Dermis microvascular lymphatic vessel endothelial cell (primary cell): Measurements from ENCODE around the gene FSTL4. TPM values are rescaled to one million over a fixed set of nuclear protein-coding genes. Genes with fewer than 3 reads are reported as not detected.

Experiments used
- DNase-seq, 2 donors: peaks; one replicate each; pipeline versions ENCODE4 v3.0.0 to v3.0.0-alpha.2; 2010; ENCODE audit warnings: low read depth in 2 of 2
- total RNA-seq: library from RNA; depleted of rRNA; stranded (reverse); fragments of >200 nt; gene quantifications from 2 replicates; pipeline ENCODE4 v1.2.1, GENCODE V29; 2014

The FSTL4 gene
- total RNA-seq, 1 donor from 2014 or later, result under 0.01 TPM

DNA sequence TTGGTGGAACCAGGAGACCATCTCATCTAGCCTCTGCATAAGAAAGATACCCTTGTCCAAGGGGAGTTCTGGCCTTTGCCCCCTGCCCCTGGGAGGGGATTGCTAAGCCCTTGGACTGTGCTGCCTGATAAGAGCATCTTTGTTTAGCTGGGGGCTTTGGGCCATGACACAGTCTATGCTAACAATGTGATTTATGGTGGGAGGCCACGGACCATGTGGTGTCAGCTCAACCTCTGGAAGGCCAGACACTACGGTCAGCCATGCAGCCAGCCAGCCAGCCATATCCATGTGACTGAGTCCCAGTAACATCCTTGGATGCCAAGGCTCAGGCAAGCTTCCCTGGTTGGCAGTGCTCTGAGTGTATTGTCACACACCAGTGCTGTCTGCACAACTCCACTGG, 244.4 kb downstream of the FSTL4 start:
- no peak for DNase-seq

DNA sequence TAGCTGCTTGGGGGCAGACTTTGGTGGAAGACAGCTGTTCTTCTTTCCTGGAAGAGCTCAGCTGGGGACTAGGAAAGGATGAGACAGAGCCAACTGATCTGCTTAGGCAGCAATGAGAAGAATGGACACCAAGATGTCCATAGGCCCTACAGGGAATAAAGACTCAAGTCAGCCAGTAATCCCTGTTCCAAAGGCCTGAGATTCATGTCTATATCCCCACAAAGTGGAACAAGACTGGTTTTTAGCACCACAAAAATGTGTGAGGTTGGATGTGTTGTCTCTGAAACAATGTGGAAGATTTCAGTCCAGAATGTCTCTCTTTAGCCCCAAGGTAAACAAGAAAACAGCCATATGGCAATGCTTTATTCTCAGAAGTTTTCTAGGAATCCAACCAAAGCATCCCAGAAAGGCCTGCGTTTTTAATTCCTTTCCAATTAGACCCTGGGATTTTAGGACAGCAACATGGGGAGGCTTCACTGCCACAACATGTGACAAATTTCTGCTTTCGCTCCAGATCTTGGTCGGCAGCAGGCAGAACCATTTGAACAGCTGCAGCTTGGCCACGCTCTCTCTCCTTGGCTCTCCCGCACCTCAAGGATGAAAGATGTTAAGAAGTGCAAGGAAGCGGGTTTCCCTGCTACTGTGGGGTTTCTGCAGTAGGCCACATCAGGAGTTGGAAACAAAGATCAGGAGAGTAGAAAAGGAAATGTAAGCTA, 245.1 kb downstream of the FSTL4 start:
- DNase-seq, result no peak

DNA sequence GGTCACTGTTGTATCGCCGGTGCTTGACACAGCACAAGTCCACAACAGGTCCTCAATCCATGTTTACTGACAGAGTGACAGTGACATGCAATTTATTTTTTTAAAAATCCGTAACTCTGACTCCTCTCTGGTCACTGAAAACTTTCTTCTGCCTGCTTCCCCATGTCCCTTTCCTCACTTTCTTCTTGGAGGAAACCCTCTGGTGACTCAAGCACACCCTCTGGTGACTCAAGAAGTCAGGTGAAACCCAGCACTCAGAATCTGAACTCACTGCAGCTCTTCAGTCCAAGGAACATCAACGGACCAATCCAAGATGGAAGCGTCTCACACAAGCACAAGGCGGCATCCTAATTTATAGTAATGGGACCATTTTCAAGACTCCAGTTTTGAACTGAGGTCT, 245.9 kb downstream of the FSTL4 start:
- no peak for DNase-seq

DNA sequence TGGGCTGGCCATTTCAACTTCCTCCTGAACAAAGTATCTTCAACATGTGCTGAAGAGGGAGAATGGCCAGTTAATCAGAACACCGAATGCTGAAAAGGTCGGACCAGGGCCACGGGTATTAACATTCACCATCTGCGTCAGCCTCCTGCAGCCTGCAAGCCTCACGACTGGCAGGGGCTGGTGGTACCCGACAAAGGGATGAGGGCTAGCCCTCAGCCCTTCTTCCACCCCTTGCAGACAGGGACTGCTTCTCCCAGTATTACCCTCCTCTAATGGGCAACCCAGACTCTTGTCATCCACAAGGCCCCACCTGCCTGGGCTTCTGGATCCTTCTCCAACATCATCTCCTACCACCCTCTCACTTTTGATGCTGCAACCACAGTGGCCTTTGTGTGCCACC, 246.6 kb downstream of the FSTL4 start:
- no peak for DNase-seq

DNA sequence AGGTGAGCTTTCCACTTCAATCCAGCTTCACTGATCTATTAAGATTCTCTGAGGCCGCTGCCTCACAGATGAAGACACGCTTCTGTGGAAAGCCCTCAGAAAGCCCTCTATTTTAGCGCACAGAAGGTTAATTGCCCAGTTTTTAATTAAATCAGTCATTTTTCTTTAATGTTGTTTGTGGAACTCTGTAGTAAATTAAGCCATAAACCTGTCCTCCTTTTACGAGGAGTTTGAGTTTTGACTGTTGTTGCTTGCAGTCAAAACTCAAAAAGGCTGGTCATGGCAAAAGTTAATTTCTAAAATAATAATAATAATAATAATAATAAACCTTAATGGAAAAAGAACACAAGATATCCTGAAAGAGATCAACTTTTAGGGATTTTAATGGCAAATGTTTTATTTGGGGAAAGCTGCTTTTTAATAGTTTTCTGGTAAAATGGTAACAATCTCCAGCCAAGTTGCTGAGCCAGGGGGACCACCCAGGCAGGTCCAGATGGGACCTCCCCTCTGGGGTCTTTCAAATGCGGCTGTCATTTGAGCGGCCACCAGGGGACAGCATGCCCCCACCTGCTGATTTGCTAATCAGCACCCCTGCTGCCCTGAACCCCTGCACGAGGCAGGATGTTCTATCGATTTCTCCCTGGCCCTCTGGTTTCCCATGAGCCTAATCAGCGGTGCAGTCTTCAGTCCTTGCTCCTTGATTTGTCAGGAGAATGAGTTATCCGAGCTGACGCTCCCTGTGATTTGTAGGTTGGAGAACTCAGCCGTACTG, 247.2 kb downstream of the FSTL4 start:
- no peak for DNase-seq

DNA sequence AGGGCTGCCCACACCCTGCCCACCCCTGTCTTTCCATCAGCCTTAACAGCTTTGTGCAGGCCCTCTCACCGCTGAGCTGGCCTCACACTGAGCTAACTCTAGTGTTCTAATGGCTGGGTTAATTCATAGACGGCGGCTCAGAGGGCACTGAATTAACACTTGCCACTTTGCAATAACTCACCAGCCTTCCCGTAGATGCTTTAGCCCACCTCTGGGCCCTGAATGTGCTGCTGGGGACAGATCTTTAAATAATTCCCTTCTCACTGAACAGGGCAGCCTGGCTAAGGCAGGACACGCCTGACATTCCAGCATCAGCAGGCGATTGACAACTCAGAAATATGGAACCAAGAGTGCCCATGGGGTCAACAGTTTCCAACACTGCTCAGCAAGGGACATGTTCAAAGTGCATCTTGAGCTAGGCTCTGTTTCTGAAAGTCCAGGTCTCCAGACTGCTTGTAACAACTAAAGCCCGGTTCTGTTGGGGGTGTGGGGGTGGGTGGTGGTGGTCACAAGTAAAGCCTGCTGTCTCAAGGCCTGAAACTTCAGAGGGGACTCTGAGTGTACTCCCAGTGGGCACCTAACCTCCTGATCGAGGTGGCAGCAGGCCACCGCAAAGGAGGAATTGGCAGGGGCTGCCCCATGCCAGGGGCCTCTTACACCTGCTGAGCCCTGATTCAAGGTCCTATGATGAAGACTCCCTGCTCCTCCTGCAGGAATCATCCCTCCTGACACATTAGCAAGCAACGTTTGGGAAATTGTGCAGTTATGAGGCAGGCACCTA, 248.3 kb downstream of the FSTL4 start:
- no peak for DNase-seq

DNA sequence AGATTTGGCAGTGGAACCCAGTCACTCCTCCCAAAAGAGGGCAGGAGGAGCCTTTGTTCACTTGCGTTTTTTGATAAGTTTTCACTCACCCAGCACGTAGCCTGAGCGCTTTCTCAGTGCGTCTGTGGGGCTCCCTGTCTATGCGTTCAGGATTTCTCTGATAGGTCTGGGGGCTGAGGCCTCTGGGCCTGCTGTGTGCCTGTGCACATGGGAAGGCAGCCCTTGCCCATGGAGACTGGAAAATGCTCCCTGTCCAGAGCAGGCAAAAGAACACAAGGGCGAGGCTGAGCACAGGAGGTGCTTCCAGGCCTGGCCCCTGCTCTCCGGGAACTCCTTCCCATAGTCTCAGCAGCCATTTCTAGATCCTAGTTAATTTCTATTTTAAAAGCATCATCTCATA, 249.9 kb downstream of the FSTL4 start:
- DNase-seq, result no peak

DNA sequence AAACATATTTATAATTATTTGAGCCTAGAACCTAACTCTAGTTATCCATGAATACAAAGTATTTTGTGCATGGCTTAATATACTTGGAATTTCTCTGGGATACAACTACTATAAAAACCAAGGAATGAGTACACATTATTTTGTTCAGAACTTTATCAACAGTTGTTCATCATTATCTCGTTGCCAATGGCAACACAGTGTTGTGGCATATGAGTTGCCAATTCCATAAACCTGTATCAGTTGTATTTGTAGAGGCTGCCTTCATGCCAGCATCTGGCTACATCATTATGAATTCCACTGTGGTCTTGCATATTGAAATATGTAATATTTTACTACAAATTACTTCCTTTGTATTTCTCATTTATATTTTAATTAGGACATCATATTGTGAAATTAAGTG, 250.4 kb downstream of the FSTL4 start:
- no peak for DNase-seq

DNA sequence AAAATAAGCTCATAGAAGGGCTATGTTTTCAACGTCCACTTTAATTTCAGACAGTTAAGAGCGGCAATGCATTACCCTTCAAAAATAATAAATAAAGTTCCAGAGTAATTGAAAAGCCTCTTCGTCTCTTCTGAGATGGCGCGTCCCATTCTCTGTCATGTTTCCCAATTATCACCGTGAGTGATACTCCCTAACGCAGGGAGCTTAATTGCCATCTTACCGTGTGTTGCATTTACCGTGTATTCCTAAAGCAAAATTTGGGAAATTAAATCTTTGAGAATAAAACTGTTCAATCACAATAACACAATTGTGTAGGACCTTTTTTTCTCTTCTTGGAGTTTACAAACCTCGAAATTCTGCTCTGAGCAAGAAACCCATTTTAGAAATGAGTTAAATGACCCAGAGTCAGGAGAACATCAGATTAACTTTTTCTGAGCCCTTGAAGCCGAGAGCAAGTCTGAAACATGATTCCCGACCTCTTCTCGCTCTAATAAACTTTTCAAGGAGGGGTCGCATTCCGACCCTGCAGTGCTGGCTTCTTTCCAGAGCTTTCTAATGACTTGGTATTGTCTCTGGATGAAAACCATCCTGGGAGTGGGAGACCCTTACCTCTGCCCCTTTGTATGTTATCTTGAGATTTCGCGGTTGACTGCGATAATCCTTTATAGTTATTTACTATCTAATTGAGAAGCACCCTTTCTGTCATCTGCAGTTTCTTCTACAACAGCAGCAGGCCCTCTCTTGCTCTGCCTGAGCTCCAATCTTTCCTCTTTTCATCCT, 251.5 kb downstream of the FSTL4 start:
- DNase-seq, result no peak

DNA sequence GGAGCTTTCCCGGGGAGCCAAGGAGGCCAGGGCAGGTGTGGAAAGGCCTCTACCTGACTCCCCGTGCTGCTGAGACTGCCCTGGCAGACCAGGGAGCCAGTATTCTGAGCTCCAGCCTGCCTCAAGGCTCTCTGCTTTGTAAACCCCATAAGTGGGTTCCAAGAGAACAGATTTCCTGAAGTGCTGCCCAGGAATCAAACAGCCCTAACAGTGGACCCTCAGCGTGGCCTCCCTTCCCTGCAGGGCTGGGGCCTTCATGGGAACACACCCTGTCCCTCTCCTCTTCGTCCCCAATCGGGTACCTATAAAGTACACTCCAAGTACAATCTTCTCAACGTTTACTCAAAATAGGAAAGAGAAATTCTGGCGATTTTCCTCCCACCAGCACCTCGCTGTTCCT, 252.5 kb downstream of the FSTL4 start:
- no peak for DNase-seq

DNA sequence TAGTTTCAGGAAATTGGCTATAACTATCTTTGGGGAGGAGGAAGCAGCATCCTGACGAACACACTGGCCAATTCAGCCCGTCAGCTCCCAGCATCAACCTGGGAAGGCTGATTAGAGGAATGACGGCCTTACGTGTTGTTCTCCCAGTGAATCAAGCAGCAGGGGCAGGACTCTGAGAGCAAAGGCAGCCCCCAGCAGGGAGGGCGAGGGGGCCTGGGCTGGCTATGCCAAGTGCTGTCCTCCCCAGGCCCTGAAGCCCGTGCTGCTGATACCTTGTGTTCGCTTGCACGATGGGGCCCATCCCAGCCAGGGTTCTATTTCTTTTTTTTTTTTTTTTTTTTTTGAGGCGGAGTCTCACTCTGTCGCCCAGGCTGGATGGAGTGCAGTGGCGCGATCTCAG, 254.1 kb downstream of the FSTL4 start:
- no peak for DNase-seq

DNA sequence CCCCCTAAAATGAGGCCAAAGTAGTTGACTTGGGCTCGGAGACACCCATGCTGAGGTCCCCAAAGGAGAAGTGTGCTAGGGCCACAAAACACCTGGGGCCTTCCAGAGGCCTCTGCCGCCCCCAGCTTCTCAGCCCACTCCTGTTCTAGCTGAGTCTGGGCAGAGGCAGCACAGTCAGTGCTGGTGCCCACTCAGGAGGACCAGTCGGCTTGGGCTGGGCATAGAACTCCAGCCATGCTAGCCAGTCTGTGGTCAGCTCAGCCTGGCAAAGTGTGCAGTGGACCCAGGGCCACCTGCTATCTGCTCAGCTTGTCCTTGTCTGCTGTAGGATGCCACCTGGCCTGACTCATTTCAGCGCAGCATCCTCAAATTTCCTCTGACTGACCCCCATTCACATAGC, 254.6 kb downstream of the FSTL4 start:
- no peak for DNase-seq

DNA sequence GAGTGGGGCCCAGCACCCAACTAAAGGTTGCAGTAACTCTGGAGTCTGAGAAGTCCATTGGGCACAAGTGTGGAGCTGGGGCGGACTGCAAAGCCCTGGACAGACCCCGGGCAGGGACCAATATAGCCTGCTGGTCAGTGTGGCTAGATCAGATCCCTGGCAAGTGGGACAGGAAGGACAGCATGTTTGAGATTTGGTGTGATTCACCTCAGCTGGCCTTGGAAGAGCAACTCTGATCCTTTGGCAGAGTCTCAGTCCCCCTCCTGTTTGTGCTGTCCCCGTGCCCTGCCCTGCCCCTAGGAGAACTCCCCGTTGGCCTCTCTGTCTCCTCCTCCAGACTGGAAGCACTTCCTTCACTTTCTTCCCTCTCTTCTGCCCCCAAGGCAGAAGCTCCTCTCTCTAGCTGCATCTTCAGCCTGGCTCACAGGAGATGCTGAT, 255.3 kb downstream of the FSTL4 start:
- DNase-seq, result no peak

DNA sequence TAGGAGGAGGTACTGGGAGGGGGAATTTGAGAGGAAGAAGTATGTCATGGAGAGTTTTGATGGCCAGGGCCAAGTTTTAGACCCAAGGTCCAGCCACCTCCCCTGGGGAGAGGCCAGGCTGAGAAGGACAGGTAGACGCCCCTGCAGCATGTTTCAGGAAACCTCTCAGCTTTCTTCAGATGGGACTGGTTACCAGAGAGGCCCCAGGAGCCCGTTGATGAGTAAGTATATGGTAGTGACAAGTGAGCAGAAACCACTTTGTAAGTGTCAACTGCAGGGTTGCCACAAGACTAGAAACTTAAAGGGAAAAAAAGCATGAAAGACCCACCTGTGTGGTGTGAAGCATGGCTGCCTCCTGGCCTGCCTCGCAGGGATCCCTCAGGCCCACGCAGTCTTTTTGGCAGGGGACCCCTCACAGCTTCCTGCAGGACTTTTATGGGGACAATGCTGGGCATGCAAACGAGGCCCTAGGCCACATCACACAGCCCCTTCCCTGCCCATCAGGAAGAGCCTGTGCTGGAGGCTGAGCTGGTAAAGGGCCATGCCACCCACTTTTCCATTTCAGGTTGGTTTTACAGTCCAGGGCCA, 255.9 kb downstream of the FSTL4 start:
- DNase-seq, result no peak

DNA sequence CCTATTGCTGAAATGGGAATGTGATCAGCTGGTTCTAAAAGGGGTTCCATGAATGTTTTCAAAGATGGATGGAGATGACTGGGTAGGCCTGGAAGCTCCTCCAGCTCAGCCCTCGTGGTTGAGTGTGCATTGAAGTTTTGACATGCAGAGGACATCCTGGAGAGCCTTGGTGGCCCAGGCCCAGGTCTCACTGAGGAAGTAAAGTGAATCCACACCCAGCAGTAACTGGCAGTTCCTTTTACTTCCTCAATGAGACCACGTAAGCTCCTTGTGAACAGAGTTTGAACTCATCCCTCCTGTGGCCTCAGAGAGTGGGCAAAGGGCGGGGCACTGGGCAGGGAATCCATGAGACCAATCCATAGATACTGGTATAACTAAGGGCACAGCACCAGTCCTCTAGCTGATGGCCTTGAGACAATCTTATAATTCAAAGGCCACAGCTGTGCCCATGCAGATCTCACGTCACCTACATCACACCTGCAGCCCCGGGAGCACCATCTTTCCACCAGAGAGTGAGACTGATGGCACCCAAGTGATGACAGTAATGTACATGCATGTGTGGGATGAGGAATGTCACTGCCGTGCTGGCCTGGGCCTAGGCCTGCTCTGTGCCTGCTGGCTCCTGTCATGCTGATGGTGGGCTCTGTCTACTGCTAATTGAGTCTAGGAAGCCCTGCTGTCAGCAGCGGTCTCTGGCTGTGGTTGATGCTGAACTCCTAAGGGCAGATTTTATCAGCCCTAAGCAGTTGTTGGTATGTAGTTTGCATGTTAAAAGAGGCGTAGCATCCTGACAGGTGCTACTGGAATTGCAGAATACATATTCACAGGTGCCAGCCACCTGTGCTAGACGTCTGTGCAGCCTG, 257.8 kb downstream of the FSTL4 start:
- no peak for DNase-seq

DNA sequence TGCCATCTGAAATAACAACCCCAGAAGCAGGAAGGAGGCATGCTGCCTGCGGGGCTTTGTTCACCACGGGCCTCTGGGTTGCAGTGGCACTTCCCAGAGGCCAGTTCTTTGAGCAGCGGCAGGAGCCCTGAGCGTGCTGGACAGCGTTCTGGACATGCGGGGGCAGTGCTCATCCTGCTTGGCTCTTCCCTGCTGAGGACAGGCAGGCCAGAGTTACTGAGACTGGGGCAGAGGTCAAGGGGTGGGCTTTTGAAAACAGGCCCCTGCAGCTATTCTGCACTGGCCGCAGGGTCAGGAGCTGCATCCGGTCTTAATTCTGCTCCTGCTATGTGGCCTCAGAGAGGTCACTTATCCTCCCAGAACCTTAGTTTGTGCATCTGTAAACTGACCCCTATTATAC, 258.6 kb downstream of the FSTL4 start:
- DNase-seq, result peak in 1 of 2 donors; percentile 12

DNA sequence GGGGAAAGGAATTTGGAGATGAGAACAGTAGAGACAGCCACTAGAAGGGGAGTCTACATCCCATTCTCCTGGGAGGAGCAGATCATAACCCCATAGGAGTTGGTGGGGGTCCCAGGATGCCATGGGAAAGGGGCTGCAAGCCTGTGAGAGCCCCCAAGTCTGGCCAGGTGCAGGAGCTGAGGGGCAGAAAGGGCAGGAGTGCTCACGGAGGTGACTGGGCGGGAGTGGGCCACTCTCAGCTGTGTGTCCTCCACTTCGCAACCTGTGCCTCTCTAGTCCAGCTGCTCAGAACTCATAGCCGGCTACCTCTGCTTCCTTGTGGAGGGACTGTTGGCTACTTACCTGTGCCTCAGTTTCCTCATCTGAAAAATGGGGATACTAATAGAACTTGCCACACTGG, 263.9 kb downstream of the FSTL4 start:
- no peak for DNase-seq

DNA sequence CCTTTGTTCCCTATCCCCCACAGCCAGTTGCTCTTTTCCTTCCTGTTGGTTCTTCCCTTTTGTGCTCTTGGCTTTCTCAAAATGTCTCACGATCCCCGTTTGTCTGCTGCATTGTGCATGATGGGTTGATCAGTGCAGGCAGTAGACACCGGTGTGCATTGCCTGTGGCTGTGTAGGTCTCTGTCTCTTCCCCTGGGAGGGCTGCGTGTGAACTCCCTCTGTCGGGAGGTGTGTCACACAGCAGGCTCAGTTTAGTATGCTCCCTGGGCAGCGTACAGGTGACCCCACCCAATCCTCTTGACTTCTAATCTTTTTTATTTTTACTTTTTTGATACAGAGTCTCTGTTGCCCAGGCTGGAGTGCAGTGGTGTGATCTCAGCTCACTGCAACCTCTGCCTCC, 265.3 kb downstream of the FSTL4 start:
- peak in 1 of 2 donors; percentile 39 for DNase-seq

DNA sequence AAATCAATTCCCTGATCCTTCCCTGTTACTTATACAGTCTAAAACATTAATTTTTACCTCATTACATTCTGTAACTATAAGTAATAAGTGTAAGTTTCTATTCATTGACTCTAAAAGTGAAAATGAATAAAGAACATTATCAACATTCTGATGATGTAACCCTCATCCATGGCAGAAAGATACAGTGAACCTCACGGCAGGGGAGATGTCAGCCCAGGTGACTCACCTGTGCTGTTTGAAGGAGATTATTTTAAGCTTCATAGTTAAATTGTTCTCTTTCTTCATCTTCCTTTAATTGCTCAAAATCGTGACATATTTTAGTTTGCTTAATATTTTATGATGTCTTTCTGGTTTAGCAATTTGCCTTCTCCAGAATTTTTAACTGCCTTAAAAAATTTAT, 268.1 kb downstream of the FSTL4 start:
- DNase-seq, result no peak

DNA sequence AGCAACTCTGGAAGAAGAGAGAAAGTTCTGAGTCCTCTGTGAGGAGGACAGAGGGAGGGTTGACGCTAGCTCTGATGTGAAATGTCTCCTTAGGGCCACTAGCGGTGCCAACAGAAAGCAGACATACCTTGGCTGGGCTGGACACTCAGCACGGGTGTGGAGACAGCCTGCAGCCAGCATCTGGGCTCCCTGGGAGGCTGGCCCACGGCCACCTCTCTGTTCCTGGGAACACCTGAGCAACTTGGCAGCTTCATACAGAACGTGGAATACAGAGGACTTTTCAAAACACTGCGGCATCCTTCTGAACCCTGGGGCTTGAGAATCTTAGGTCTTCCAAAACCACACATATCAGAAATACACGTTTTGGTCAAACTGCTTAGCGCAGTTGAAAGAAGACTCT, 269.1 kb downstream of the FSTL4 start:
- no peak for DNase-seq
